HK-2 (cell line): Measurements from ENCODE around the gene MED15.
A peak's percentile ranks its signal among the peaks of the same experiment; 100 is the strongest.

ENCODE experiments used
- DNase-seq: peaks from one replicate; pipeline ENCODE4 v3.0.0-alpha.2; 2018; ENCODE audit not compliant: unreplicated experiment

MED15 gene

GRCh38 chr22:20551805-20552442 lies 44.5 kb downstream of the MED15 start:
- DNase-seq, result no peak

- DNase-seq, result peak; percentile 59
Observed at GRCh38 chr22:20552443-20553401, 45.3 kb downstream of the MED15 start.

GRCh38 chr22:20553947-20554741 lies 46.7 kb downstream of the MED15 start:
- no peak for DNase-seq

GRCh38 chr22:20554824-20555223 lies 47.4 kb downstream of the MED15 start:
- no peak for DNase-seq

GRCh38 chr22:20558534-20558933 lies 51.1 kb downstream of the MED15 start:
- no peak for DNase-seq

GRCh38 chr22:20559174-20559760 lies 51.9 kb downstream of the MED15 start:
- no peak for DNase-seq

- no peak for DNase-seq
Observed at GRCh38 chr22:20560716-20561115, 53.3 kb downstream of the MED15 start.

- no peak for DNase-seq
Observed at GRCh38 chr22:20561882-20562281, 54.5 kb downstream of the MED15 start.

- DNase-seq, result no peak
Observed at GRCh38 chr22:20562607-20563465, 55.4 kb downstream of the MED15 start.

GRCh38 chr22:20563466-20563906 lies 56.1 kb downstream of the MED15 start:
- DNase-seq, result no peak

GRCh38 chr22:20563941-20564371 lies 56.5 kb downstream of the MED15 start:
- no peak for DNase-seq

GRCh38 chr22:20565079-20565734 lies 57.8 kb downstream of the MED15 start:
- no peak for DNase-seq

- DNase-seq, result no peak
Observed at GRCh38 chr22:20565761-20566160, 58.4 kb downstream of the MED15 start.

- peak; percentile 45 for DNase-seq
Observed at GRCh38 chr22:20566420-20567260, 59.2 kb downstream of the MED15 start.

GRCh38 chr22:20567371-20567847 lies 60.0 kb downstream of the MED15 start:
- peak; percentile 39 for DNase-seq

- peak; percentile 31 for DNase-seq
Observed at GRCh38 chr22:20567993-20568417, 60.6 kb downstream of the MED15 start.

- no peak for DNase-seq
Observed at GRCh38 chr22:20568502-20569058, 61.2 kb downstream of the MED15 start.
